NCI-H2196 treated with DMSO at 0.1 percent for 48 hours (cell line): ENCODE measurements around the gene FAM221B.
A peak's percentile ranks its signal among the peaks of the same experiment; 100 is the strongest.

Experiments
- DNase-seq: peaks from one replicate; lab custom pipeline; 2025; ENCODE audit not compliant: unreplicated experiment; lab: John Stamatoyannopoulos, UW

FAM221B gene

GRCh38 chr9:35822926-35823325 lies 5.6 kb downstream of the FAM221B start:
- DNase-seq: no peak

GRCh38 chr9:35820076-35820475 lies 8.5 kb downstream of the FAM221B start:
- DNase-seq: no peak

GRCh38 chr9:35818341-35818740 lies 10.2 kb downstream of the FAM221B start:
- no peak for DNase-seq

- no peak for DNase-seq
Observed at GRCh38 chr9:35816708-35817107, 11.8 kb downstream of the FAM221B start.

- peak; percentile 100 for DNase-seq
Observed at GRCh38 chr9:35814841-35815543, 13.5 kb downstream of the FAM221B start, which contains the start of gene HINT2. HINT2 (minus strand) TSS chr9:35815042; CDS start chr9:35814979, 63 bp downstream.

GRCh38 chr9:35814106-35814840 lies 14.3 kb downstream of the FAM221B start:
- DNase-seq: peak; percentile 31

- DNase-seq: peak; percentile 25
Observed at GRCh38 chr9:35813434-35814105, 15.0 kb downstream of the FAM221B start.

- DNase-seq: peak; percentile 98
Observed at GRCh38 chr9:35812025-35812602, 16.4 kb downstream of the FAM221B start, which contains the start of gene SPAG8. SPAG8 (minus strand) TSS chr9:35812262; CDS start chr9:35812147, 115 bp downstream.

- DNase-seq: peak; percentile 31
Observed at GRCh38 chr9:35811381-35812024, 17.0 kb downstream of the FAM221B start.

- no peak for DNase-seq
Observed at GRCh38 chr9:35810122-35810521, 18.4 kb downstream of the FAM221B start.

- no peak for DNase-seq
Observed at GRCh38 chr9:35808433-35808832, 20.1 kb downstream of the FAM221B start.

GRCh38 chr9:35806101-35806500 lies 22.4 kb downstream of the FAM221B start:
- no peak for DNase-seq

- no peak for DNase-seq
Observed at GRCh38 chr9:35801328-35802128, 27.0 kb downstream of the FAM221B start.

GRCh38 chr9:35800530-35800929 lies 28.0 kb downstream of the FAM221B start:
- DNase-seq: no peak

- DNase-seq: no peak
Observed at GRCh38 chr9:35798658-35799374, 29.7 kb downstream of the FAM221B start.

- DNase-seq: no peak
Observed at GRCh38 chr9:35797311-35798109, 31.0 kb downstream of the FAM221B start.

- no peak for DNase-seq
Observed at GRCh38 chr9:35795695-35796094, 32.8 kb downstream of the FAM221B start.

GRCh38 chr9:35793461-35793860 lies 35.1 kb downstream of the FAM221B start:
- DNase-seq: no peak

GRCh38 chr9:35792826-35793225 lies 35.7 kb downstream of the FAM221B start:
- DNase-seq: no peak
